GM12865 (cell line): ENCODE results near the gene KLHL1.

Experiments used
- DNase-seq: peaks from one replicate; pipeline ENCODE4 v3.0.0; 2010; ENCODE audit warnings: low read depth
- H3K4me3 ChIP-seq: 2 replicates; pipeline ENCODE4 v1.5.1; 2011; ENCODE audit warnings: mild to moderate bottlenecking, low read depth, low read length, control low read depth
- TF ChIP-seq, protein P1 (sequence below): IDR thresholded peaks from 2 replicates; pipeline ENCODE4 v1.5.1; 2011; ENCODE audit warnings: low read length, control low read depth, low read depth, inconsistent platforms; ENCODE audit not compliant: insufficient read depth; ENCODE audit errors: missing control alignments

KLHL1 gene

DNA sequence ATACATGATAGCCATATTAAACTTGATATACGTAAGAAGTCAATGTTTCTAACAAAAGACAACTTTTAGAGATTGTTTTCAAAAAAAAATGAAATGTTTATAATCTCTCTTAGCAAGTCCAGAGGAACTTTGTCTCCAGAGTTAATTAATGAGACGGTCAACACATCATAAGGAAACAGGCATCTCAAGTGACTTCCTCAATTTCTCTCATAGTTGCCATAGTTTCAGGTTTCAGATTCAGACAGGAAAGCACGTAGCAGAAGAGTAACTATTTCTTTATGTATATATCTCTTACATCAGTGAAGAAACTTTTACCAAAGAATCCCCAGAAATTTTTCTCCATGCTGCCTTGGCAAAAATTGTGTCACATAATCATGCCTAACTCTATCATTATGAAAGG is 160.2 kb downstream of the KLHL1 start:
- TF ChIP-seq, protein P1, sequence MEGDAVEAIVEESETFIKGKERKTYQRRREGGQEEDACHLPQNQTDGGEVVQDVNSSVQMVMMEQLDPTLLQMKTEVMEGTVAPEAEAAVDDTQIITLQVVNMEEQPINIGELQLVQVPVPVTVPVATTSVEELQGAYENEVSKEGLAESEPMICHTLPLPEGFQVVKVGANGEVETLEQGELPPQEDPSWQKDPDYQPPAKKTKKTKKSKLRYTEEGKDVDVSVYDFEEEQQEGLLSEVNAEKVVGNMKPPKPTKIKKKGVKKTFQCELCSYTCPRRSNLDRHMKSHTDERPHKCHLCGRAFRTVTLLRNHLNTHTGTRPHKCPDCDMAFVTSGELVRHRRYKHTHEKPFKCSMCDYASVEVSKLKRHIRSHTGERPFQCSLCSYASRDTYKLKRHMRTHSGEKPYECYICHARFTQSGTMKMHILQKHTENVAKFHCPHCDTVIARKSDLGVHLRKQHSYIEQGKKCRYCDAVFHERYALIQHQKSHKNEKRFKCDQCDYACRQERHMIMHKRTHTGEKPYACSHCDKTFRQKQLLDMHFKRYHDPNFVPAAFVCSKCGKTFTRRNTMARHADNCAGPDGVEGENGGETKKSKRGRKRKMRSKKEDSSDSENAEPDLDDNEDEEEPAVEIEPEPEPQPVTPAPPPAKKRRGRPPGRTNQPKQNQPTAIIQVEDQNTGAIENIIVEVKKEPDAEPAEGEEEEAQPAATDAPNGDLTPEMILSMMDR = no peak
- DNase-seq = peak; percentile 40
- H3K4me3 ChIP-seq = no peak overlapping the region

DNA sequence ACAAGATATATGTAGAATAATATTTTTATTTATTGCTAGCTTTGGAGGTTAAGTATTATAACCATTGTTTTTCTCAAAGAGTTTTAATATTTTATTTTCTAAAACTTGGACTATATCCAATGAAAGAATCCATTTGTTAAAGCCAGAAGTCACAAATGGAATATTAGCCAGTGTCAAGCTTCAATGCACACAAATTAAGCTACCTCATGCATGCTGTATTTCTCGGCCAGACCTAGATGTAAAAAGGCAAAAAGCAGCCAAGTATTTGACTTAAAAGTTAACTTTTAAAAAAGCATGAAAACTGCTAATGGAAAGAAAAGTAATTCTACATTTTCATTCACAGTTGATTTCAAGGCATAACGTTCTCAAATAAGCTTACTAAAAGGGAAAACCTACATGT is 160.7 kb downstream of the KLHL1 start:
- no peak for DNase-seq
- TF ChIP-seq, protein P1 = no peak
- H3K4me3 ChIP-seq = no peak overlapping the region

DNA sequence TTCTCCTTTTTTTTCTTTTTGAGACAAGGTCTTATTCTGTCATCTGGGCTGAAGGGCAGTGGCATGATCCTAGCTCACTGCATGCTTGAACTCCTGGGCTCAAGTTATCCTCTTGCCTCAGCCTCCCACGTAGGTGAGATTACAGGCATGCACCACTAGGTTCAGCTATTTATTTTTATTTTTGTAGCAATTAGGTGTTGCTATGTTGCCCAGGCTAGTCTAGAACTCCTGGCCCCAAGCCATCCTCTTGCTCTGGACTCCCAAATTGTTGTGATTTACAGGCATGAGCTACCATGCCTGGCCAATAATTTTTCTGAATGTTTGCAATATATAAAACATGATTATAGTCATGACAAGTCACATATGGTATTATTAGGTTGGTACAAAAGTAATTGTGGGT is 161.7 kb downstream of the KLHL1 start:
- TF ChIP-seq, protein P1 = no peak

DNA sequence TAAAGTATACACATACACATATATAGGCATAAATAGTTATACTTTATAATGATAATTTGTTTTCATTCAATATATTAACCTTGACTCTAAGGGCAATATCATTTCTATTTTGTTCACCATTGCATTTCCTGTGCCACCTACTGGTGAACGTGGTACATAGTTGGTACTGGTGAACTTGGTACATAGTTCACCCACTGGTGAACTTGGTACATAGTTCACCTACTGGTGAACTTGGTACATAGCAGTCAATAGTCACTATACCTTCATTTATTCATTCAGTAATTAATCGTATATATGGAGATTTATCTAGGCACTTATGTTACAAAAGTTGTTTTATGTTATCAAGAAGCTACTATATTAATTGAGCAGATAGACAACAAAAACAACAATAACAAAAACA is 173.2 kb downstream of the KLHL1 start:
- H3K4me3 ChIP-seq = no peak overlapping the region
- TF ChIP-seq, protein P1 = peak; percentile 42
- DNase-seq = peak; percentile 46

More for the DNA sequence above, 161.7 kb downstream of the KLHL1 start:
- DNase-seq = no peak
- no peak overlapping the region for H3K4me3 ChIP-seq

DNA sequence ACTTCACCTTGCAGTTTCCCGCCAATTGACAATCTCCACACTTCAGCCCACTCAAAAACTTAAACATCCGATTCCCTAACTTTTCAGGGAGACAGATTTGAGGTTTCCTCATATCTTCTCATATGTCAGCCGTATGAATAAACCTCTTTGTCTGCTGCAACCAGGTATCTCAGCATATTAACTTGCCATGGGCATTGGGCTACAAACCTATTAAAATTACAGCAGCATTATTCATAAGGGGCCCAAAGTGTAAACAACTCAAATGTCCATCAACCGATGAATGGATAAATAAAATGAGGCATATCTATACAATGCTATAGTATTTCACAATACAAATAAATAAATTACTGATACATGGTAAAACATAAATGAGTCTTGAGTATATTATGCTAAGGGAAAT is 180.0 kb downstream of the KLHL1 start:
- TF ChIP-seq, protein P1 = no peak
- no peak for DNase-seq
- H3K4me3 ChIP-seq = no peak overlapping the region

DNA sequence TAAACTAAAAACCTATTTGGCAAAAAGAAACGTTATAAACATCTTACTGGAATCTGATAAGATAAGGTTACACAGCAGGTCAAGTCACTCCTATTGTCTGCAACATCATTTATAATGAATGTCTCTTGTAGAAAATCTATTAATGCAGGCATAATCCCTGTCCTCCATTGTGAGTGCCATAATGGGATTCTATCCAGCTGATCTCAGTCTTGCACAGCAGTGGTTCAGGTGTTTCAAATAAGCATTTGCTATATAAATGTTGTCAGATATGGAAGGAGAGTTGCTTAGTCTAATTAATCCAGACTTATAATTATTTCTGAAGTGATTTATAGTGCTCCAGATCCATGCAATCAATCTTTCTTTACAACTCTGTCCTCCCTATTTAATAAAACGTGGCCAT is 187.1 kb downstream of the KLHL1 start:
- no peak overlapping the region for H3K4me3 ChIP-seq
- no peak for DNase-seq
- TF ChIP-seq, protein P1 = no peak

DNA sequence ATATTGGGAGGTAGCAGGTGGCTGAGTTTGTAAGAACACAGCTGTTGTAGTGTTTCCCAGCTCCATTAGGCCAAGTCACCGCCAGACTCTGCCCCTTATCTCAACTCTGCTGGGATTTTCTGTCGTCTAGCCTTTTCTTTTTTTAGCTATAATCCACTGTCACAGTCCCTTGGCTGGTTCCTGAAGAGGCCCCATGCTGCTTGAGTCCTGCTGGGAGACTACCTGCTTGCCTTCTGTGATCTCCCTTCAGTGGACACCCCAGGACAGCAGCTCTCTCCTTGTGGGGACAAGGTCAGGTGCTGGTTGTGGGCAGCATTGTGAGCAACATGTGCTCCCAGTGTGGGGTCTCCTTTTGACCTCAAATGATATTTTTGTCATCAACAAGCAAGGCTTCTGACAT is 195.6 kb downstream of the KLHL1 start:
- no peak for DNase-seq
- TF ChIP-seq, protein P1 = no peak
- no peak overlapping the region for H3K4me3 ChIP-seq
